ENCODE results near the gene WBP2. TPM values are rescaled to one million over a fixed set of nuclear protein-coding genes. Genes with fewer than 3 reads are reported as not detected.

Gene WBP2
- total and polyA plus RNA-seq, 10 of the 15 experiments (the other 5 are each of a cell fraction or from before 2014, with no cell fraction given): 1.5 to 57.3 (median 27.5) TPM

DNA sequence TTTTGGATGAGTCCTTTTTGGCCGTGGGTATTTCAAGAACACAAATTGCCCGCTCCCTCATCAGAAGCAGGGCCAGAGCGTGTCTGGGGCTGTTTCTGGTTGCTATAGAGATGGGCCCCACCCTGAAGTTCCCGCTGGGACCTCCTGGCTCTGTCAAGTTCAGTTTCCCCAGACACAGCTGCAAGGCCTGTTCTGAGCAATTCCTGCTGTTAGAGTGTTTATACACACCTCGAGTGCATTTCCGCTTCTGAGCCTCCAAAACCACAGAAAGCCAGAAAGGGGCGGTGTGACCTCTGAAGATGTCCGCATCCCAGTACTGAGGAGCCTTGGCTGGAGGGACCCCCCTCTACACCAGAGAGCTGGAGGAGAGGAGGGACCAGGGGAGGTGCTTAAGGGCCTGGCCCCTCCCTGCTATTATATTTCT lies 9.3 kb upstream of the WBP2 start (continued):
- TF ChIP-seq, protein P1, sequence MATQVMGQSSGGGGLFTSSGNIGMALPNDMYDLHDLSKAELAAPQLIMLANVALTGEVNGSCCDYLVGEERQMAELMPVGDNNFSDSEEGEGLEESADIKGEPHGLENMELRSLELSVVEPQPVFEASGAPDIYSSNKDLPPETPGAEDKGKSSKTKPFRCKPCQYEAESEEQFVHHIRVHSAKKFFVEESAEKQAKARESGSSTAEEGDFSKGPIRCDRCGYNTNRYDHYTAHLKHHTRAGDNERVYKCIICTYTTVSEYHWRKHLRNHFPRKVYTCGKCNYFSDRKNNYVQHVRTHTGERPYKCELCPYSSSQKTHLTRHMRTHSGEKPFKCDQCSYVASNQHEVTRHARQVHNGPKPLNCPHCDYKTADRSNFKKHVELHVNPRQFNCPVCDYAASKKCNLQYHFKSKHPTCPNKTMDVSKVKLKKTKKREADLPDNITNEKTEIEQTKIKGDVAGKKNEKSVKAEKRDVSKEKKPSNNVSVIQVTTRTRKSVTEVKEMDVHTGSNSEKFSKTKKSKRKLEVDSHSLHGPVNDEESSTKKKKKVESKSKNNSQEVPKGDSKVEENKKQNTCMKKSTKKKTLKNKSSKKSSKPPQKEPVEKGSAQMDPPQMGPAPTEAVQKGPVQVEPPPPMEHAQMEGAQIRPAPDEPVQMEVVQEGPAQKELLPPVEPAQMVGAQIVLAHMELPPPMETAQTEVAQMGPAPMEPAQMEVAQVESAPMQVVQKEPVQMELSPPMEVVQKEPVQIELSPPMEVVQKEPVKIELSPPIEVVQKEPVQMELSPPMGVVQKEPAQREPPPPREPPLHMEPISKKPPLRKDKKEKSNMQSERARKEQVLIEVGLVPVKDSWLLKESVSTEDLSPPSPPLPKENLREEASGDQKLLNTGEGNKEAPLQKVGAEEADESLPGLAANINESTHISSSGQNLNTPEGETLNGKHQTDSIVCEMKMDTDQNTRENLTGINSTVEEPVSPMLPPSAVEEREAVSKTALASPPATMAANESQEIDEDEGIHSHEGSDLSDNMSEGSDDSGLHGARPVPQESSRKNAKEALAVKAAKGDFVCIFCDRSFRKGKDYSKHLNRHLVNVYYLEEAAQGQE (IDR thresholded peaks at IDR 0.05; ENCODE audit: low read depth, low read length): no peak
- no peak for TF ChIP-seq LARP7 (IDR thresholded peaks at IDR 0.05)
- no peak for TF ChIP-seq RCOR1 (conservative IDR thresholded peaks at IDR 0.05; ENCODE audit: low read depth, low read length)
- TF ChIP-seq, protein P2, sequence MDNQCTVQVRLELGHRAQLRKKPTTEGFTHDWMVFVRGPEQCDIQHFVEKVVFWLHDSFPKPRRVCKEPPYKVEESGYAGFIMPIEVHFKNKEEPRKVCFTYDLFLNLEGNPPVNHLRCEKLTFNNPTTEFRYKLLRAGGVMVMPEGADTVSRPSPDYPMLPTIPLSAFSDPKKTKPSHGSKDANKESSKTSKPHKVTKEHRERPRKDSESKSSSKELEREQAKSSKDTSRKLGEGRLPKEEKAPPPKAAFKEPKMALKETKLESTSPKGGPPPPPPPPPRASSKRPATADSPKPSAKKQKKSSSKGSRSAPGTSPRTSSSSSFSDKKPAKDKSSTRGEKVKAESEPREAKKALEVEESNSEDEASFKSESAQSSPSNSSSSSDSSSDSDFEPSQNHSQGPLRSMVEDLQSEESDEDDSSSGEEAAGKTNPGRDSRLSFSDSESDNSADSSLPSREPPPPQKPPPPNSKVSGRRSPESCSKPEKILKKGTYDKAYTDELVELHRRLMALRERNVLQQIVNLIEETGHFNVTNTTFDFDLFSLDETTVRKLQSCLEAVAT (IDR thresholded peaks at IDR 0.05): no peak
- no peak for TF ChIP-seq MTA3 (IDR thresholded peaks at IDR 0.05; ENCODE audit: borderline replicate concordance, low read length)
- peak; percentile 26 for TF ChIP-seq RELA (IDR thresholded peaks at IDR 0.05; ENCODE audit: borderline replicate concordance, partially characterized antibody)
- no peak for TF ChIP-seq KAT2A (conservative IDR thresholded peaks at IDR 0.05; ENCODE audit: control insufficient read depth, low read depth, low read length)
- no peak for TF ChIP-seq KDM1A (IDR thresholded peaks at IDR 0.05; ENCODE audit: borderline replicate concordance)
- no peak for TF ChIP-seq ZNF24 (IDR thresholded peaks at IDR 0.05)
- TF ChIP-seq ZNF274 (IDR thresholded peaks at IDR 0.05; ENCODE audit: insufficient read depth, insufficient read length): no peak
- TF ChIP-seq SUPT20H (IDR thresholded peaks at IDR 0.05; ENCODE audit: borderline replicate concordance, control insufficient read depth, low read depth, low read length): no peak
- TF ChIP-seq SMAD1 (IDR thresholded peaks at IDR 0.05; ENCODE audit: low read depth, partially characterized antibody): no peak
- TF ChIP-seq, protein P3, sequence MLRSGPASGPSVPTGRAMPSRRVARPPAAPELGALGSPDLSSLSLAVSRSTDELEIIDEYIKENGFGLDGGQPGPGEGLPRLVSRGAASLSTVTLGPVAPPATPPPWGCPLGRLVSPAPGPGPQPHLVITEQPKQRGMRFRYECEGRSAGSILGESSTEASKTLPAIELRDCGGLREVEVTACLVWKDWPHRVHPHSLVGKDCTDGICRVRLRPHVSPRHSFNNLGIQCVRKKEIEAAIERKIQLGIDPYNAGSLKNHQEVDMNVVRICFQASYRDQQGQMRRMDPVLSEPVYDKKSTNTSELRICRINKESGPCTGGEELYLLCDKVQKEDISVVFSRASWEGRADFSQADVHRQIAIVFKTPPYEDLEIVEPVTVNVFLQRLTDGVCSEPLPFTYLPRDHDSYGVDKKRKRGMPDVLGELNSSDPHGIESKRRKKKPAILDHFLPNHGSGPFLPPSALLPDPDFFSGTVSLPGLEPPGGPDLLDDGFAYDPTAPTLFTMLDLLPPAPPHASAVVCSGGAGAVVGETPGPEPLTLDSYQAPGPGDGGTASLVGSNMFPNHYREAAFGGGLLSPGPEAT (IDR thresholded peaks at IDR 0.05; ENCODE audit: low read depth): peak; percentile 47; the same call in 1 of the 2 replicates
- TF ChIP-seq, protein P4, sequence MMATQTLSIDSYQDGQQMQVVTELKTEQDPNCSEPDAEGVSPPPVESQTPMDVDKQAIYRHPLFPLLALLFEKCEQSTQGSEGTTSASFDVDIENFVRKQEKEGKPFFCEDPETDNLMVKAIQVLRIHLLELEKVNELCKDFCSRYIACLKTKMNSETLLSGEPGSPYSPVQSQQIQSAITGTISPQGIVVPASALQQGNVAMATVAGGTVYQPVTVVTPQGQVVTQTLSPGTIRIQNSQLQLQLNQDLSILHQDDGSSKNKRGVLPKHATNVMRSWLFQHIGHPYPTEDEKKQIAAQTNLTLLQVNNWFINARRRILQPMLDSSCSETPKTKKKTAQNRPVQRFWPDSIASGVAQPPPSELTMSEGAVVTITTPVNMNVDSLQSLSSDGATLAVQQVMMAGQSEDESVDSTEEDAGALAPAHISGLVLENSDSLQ (IDR thresholded peaks at IDR 0.05): peak; percentile 54; the same call in 1 of the 2 replicates
- no peak for TF ChIP-seq NR2F1 (conservative IDR thresholded peaks at IDR 0.05)
- TF ChIP-seq CBX5 (IDR thresholded peaks at IDR 0.05; ENCODE audit: low read depth): no peak
- TF ChIP-seq RB1 (IDR thresholded peaks at IDR 0.05; ENCODE audit: borderline replicate concordance): no peak
- no peak for TF ChIP-seq CBX3 (IDR thresholded peaks at IDR 0.05; ENCODE audit: borderline replicate concordance, low read depth)
- TF ChIP-seq, protein P5, sequence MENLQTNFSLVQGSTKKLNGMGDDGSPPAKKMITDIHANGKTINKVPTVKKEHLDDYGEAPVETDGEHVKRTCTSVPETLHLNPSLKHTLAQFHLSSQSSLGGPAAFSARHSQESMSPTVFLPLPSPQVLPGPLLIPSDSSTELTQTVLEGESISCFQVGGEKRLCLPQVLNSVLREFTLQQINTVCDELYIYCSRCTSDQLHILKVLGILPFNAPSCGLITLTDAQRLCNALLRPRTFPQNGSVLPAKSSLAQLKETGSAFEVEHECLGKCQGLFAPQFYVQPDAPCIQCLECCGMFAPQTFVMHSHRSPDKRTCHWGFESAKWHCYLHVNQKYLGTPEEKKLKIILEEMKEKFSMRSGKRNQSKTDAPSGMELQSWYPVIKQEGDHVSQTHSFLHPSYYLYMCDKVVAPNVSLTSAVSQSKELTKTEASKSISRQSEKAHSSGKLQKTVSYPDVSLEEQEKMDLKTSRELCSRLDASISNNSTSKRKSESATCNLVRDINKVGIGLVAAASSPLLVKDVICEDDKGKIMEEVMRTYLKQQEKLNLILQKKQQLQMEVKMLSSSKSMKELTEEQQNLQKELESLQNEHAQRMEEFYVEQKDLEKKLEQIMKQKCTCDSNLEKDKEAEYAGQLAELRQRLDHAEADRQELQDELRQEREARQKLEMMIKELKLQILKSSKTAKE (IDR thresholded peaks at IDR 0.05; ENCODE audit: low read depth, poor library complexity, severe bottlenecking): no peak

Measured in GM12878 (cell line).